Stimulated activated memory B cell treated with anti-CD40 and anti-IgM and Interleukin-4, amounts not matched to agents 10 μg/mL and 1 μg/mL and 100 μg/mL, for 72 hours (primary cell): ENCODE results near the gene SLC25A29.

ENCODE experiments used
- ATAC-seq: fragments of 150-1000 bp; cut with Tn5 transposase; 2 replicates; pipeline ENCODE4 v1.10.0; 2021
- H3K27ac Mint-ChIP-seq: one replicate; pipeline ENCODE4 v1.8.0; 2022; ENCODE audit warnings: mild to moderate bottlenecking, mixed read lengths
- H3K27me3 Mint-ChIP-seq: one replicate; pipeline ENCODE4 v1.8.0; 2022; ENCODE audit warnings: mixed read lengths
- H3K36me3 Mint-ChIP-seq: one replicate; pipeline ENCODE4 v1.8.0; 2022; ENCODE audit warnings: mixed read lengths
- H3K4me1 Mint-ChIP-seq: one replicate; pipeline ENCODE4 v1.8.0; 2022; ENCODE audit warnings: mixed read lengths
- H3K4me3 Mint-ChIP-seq: one replicate; pipeline ENCODE4 v1.8.0; 2022; ENCODE audit warnings: mild to moderate bottlenecking, moderate library complexity, mixed read lengths
- H3K9me3 Mint-ChIP-seq: one replicate; pipeline ENCODE4 v1.8.0; 2022; ENCODE audit warnings: mixed read lengths

SLC25A29 gene

DNA sequence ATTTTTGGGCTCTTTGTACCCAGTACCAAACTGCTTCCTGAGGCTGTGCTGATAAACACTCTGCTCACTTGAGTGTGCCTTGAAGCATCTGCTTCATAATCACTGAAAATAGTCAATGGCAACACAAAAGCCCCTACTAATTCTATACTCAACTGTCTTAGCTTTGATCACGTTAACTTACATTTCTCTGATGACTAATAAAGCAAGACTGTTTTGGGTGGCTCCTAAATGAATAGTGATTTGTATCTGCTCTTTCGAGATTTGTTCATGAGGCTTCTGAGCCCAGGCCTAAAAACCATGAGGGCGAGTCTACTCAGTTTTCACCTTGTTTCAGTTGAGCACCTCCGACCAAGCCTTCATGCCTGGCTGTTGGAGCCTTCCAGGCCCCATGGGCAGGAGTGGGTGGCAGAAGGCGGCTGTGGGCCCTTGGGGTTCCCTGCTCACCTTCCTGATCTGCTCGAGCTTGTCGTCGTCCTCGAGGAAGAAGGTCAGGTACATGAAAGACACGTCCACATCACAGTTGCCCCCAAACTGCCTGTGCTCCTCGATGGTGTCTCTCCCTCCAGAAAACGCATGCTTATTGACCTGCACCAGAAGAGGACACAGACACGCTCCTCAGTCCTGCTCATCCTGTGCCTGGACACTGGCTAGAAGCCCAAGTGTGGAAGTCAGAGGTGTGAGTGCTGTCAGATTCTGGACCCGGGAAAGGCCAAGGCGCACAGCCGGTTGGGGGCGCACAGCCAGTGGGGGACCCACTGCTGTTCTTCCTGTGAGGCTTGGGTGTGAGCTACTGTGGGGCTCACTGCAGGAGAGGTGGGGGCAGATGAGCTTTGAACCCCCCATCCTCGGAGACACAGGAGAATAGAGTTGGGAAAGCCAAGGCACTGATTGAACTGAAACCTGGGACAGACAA is 30.6 kb upstream of the SLC25A29 start:
- no peak for ATAC-seq
- Mint-ChIP-seq H3K27me3 (no peaks in the 10 kb centered on the region), H3K27ac (peak overlapping the region; percentile 58), H3K4me3 (no peak overlapping the region), H3K4me1 (peaks cover 41% of the 10 kb centered on the region), H3K36me3 (peaks cover 77% of the 10 kb centered on the region), H3K9me3 (no peaks in the 10 kb centered on the region)

DNA sequence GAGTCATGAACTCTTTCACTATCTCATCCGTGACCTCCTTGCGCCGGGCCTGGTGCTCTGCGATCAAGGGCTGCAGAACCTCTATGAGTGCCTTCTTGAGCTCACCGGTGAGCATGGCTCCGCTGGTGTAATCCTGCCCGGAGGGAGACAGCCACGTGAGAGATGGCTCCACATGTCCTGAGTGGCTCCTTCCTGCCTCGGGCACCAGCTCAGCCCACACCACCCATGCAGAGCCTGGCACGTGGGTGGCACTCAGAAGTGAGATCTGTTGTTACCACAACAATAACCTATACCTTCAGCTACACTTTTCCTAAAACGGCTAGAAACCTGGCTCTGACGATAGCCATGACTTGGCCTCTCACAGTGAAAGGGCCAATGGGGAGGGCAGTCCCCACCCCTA is 28.7 kb upstream of the SLC25A29 start:
- Mint-ChIP-seq H3K9me3 (no peaks in the 10 kb centered on the region), H3K36me3 (peaks cover 68% of the 10 kb centered on the region), H3K27me3 (no peaks in the 10 kb centered on the region), H3K4me1 (peaks cover 28% of the 10 kb centered on the region), H3K27ac (no peak overlapping the region), H3K4me3 (no peak overlapping the region)
- no peak for ATAC-seq

DNA sequence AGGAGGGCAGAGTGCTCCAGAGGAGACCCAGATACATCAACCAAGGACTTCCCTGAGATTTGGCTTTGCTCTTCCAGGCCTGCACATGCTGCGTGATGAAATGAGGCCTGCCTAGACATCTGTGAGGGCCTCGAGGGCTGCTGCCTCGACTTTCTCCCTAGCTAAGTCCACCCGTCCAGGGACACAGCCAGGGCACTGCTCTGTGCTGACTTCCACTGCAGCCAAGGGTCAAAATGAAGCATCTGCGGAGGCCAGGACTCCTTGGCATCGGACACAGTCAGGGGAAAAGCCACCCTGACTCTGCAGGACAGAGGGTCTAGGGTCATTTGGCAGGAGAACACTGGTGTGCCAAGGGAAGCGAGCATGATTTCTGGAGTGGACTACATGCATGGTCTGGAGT is 27.6 kb upstream of the SLC25A29 start:
- Mint-ChIP-seq H3K4me3 (no peak overlapping the region), H3K27ac (peak overlapping the region; percentile 62), H3K9me3 (no peaks in the 10 kb centered on the region), H3K27me3 (no peaks in the 10 kb centered on the region), H3K36me3 (peaks cover 57% of the 10 kb centered on the region), H3K4me1 (peaks cover 25% of the 10 kb centered on the region)
- no peak for ATAC-seq

DNA sequence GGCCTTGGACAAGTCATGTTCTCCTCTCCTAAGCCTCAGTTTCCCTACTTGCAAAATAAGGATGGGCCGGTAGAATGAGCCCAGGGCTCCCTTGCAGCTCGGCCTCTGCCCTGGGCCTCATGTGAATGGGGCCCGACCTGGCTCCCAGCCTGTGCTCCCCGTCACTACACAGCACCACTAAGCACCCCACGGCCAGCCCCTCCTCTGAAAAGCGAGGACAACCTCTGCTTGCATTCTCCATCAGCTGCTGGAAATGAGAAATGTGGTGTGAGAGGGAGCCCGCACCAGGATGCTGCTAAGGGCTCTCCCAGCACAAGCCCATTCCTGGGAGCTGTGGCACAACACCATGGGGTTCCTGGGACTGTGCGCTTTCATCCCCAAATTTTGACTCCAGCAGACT is 27.1 kb upstream of the SLC25A29 start:
- Mint-ChIP-seq H3K27ac (peak overlapping the region; percentile 62), H3K4me1 (peaks cover 25% of the 10 kb centered on the region), H3K36me3 (peaks cover 55% of the 10 kb centered on the region), H3K9me3 (no peaks in the 10 kb centered on the region), H3K4me3 (no peak overlapping the region), H3K27me3 (no peaks in the 10 kb centered on the region)
- no peak for ATAC-seq

DNA sequence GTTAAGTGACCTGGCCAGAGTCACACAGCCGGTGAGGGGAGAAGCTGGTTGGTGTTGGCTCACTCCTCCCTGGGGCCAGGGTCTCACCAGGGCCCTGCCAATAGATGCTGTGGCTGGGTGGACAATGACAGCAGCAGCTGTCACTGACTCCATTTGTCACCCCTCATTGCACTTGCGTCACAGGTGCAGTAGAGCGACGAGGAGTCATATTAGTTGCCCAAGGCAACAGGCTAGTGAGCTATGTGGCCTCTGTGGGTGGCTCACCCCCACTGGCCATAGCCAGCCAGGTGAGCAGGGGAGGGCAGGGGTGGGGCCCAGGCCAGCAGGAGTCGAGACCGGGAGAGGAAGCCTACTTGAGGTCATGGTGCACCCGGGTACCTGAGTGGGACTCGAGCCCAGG is 26.6 kb upstream of the SLC25A29 start:
- peaks cover 49% of the 10 kb centered on the region for H3K36me3 Mint-ChIP-seq
- peaks cover 25% of the 10 kb centered on the region for H3K4me1 Mint-ChIP-seq
- no peaks in the 10 kb centered on the region for H3K27me3 Mint-ChIP-seq
- peak; percentile 85 for ATAC-seq
- no peaks in the 10 kb centered on the region for H3K9me3 Mint-ChIP-seq
- H3K27ac Mint-ChIP-seq, result peak overlapping the region; percentile 62
- H3K4me3 Mint-ChIP-seq, result no peak overlapping the region

DNA sequence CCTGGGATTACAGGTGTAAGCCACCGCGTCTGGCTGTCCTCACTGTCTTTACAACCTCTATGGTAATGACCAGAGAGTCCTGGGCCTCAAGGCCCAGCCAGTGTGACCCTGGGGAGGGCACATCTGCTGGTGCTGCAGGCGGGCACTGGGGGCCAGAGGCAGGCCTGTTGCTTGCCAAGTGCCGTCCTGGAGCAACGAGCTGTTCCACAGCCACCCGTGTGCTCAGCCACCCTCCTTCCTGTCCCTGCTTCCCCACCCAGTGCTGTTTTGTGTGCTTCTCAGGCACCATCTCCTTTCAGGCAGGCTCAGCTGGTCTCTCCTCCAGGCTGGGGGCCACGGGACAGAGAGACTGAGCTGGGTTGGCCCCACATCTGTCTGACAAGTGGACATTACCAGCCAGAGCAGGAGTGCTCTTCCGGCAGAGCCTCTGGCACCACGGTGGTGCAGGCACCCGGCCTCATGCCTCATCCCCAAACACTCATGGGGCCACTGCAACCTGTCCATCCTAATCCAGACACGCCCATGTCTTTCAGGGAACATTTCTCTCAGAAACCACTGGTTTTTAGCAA is 25.9 kb upstream of the SLC25A29 start:
- H3K27ac Mint-ChIP-seq, result peak overlapping the region; percentile 62
- no peaks in the 10 kb centered on the region for H3K27me3 Mint-ChIP-seq
- no peak for ATAC-seq
- peaks cover 25% of the 10 kb centered on the region for H3K4me1 Mint-ChIP-seq
- no peak overlapping the region for H3K4me3 Mint-ChIP-seq
- H3K9me3 Mint-ChIP-seq, result no peaks in the 10 kb centered on the region
- H3K36me3 Mint-ChIP-seq, result peaks cover 43% of the 10 kb centered on the region

DNA sequence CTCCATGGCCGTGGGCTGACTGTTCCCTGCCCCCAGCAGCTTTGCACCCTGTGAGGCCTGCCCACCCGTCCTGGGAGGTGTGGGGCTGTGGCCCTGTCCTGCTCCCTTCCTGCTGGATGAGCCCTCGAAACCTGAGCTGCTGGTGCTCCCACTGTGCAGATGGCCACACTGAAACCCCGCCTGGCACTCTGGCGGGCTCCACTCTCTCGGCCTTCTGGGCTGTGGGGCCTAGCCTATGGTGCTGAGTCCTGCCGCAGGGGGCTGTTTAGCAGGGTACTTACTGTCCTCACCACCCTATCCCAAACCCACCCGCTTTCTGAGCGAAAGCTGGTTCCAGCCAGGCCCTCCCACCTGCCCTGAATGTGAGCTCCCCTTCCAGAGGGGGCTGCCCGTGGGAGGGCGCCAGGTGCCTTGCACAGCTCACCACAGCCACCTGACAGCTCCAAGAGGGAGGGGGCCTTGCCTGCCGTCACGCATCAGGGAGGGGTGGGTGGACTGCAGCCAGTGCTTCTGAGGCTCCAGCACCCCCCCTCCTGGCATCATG is 24.2 kb upstream of the SLC25A29 start:
- Mint-ChIP-seq H3K4me3 (no peak overlapping the region), H3K27ac (no peak overlapping the region), H3K36me3 (peaks cover 27% of the 10 kb centered on the region), H3K27me3 (no peaks in the 10 kb centered on the region), H3K4me1 (peaks cover 25% of the 10 kb centered on the region), H3K9me3 (no peaks in the 10 kb centered on the region)
- no peak for ATAC-seq

DNA sequence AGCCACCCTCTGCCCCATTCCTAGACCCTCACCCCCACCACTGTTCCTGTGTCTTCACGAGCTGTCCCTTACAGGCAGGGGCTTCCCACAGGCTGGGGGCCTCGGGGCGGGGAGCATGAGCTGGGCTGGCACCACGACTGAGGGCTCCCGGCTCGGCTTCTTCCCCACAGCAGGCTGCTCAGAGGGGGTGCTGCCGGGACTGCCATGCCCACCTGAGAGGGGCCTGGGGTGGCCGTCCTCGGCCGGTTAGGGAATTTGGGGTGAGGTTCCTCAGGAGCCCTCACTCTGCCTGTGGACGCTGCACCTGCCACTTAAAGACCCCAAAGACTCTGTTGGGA is 23.7 kb upstream of the SLC25A29 start:
- peaks cover 25% of the 10 kb centered on the region for H3K4me1 Mint-ChIP-seq
- peaks cover 23% of the 10 kb centered on the region for H3K36me3 Mint-ChIP-seq
- H3K9me3 Mint-ChIP-seq, result no peaks in the 10 kb centered on the region
- no peak overlapping the region for H3K27ac Mint-ChIP-seq
- no peaks in the 10 kb centered on the region for H3K27me3 Mint-ChIP-seq
- H3K4me3 Mint-ChIP-seq, result no peak overlapping the region
- ATAC-seq, result no peak

DNA sequence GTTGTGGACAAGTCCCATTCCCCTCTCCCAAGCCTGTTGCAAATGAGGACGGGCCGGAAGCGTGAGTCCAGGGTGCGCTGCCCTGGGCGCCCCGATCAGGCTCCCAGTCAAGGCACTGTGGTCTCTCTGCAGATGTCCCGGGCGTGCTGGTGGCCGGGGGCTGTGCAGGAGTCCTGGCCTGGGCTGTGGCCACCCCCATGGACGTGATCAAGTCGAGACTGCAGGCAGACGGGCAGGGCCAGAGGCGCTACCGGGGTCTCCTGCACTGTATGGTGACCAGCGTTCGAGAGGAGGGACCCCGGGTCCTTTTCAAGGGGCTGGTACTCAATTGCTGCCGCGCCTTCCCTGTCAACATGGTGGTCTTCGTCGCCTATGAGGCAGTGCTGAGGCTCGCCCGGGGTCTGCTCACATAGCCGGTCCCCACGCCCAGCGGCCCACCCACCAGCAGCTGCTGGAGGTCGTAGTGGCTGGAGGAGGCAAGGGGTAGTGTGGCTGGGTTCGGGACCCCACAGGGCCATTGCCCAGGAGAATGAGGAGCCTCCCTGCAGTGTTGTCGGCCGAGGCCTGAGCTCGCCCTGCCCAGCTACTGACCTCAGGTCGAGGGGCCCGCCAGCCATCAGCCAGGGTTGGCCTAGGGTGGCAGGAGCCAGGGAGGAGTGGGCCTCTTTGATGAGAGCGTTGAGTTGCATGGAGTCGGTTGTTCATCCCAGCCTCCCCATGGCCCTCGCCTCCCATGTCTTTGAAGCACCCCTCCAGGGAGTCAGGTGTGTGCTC is 23.2 kb upstream of the SLC25A29 start:
- no peak overlapping the region for H3K27ac Mint-ChIP-seq
- H3K36me3 Mint-ChIP-seq, result peaks cover 18% of the 10 kb centered on the region
- no peaks in the 10 kb centered on the region for H3K9me3 Mint-ChIP-seq
- no peak for ATAC-seq
- H3K4me1 Mint-ChIP-seq, result peaks cover 25% of the 10 kb centered on the region
- H3K27me3 Mint-ChIP-seq, result no peaks in the 10 kb centered on the region
- H3K4me3 Mint-ChIP-seq, result no peak overlapping the region

DNA sequence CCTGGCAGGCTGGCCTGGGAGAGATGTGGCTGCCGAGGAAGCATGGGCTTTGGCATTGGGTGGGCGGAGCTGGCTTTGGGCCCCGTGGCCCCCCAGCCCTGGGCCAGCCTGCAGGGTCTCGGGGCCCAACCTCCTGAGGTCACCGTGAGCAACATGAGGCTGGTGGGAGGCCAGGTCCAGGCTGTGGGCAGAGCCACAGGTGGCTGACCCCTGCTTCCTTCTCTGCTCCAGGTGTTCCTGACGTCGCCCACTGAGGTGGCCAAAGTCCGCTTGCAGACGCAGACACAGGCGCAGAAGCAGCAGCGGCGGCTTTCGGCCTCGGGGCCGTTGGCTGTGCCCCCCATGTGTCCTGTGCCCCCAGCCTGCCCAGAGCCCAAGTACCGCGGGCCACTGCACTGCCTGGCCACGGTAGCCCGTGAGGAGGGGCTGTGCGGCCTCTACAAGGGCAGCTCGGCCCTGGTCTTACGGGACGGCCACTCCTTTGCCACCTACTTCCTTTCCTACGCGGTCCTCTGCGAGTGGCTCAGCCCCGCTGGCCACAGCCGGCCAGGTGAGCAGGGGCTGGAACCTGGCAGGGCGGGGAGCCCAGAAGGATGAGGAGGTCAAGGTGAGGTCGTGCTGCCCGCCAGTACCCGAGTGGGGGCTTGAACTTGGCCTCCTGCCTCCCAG is 22.4 kb upstream of the SLC25A29 start:
- no peak for ATAC-seq
- H3K27me3 Mint-ChIP-seq, result no peaks in the 10 kb centered on the region
- no peak overlapping the region for H3K27ac Mint-ChIP-seq
- no peaks in the 10 kb centered on the region for H3K9me3 Mint-ChIP-seq
- peaks cover 11% of the 10 kb centered on the region for H3K36me3 Mint-ChIP-seq
- peaks cover 20% of the 10 kb centered on the region for H3K4me1 Mint-ChIP-seq
- H3K4me3 Mint-ChIP-seq, result no peak overlapping the region

DNA sequence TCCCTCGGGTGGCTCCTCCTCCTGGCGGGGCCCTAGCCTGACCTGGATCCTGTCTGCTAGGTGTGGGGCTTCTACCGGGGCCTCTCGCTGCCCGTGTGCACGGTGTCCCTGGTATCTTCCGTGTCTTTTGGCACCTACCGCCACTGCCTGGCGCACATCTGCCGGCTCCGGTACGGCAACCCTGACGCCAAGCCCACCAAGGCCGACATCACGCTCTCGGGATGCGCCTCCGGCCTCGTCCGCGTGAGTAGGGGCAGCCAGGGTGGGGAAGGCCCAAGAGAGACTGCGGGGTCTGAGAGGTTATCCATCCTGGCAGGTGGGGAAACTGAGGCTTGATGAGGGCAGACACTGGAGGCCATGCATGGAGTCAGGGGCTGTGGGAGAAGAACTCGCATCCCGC is 20.9 kb upstream of the SLC25A29 start:
- H3K9me3 Mint-ChIP-seq, result no peaks in the 10 kb centered on the region
- H3K4me1 Mint-ChIP-seq, result peaks cover 10% of the 10 kb centered on the region
- peaks cover 6% of the 10 kb centered on the region for H3K36me3 Mint-ChIP-seq
- ATAC-seq, result no peak
- no peak overlapping the region for H3K27ac Mint-ChIP-seq
- H3K27me3 Mint-ChIP-seq, result no peaks in the 10 kb centered on the region
- H3K4me3 Mint-ChIP-seq, result no peak overlapping the region

DNA sequence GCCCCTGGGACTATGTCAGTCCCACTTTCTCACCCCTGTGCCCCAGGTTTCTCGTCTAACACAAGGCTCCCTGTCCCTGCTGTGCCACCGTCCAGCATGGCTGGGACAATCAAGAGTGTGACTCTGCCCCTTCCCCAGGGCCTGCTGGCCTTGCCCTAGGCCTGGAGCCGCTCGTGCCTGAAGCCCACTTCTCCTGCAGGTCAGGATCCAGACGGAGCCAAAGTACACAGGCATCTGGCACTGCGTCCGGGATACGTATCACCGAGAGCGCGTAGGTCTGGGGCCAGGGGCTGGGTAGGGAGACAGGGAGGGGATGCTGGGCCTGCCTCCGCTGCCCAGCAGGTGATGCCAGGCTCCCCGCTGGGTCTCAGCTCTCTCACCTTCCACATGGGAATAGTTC is 19.7 kb upstream of the SLC25A29 start:
- ATAC-seq, result no peak

DNA sequence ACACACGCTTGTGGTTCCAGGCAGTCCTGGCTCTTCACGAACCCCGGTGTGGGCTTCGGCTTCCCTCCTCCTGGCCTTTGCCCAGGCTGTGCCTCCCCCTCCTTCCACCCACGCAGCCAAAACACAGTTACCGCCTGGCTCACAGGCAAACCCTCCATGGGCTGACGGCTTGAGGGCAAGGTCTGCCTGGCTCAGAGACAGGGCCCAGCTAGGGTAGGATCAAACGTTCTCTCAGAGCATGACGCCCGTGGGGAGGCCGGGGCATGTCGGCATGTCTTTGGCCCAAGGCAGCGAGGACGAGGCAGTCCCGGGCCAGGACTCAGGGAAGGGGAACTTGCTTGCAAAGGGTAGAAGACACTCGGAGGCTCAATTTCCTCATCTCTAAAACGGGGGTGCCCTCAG is 19.0 kb upstream of the SLC25A29 start:
- Mint-ChIP-seq H3K27ac (no peak overlapping the region), H3K36me3 (no peaks in the 10 kb centered on the region), H3K4me3 (no peak overlapping the region), H3K27me3 (no peaks in the 10 kb centered on the region), H3K4me1 (no peaks in the 10 kb centered on the region), H3K9me3 (no peaks in the 10 kb centered on the region)
- ATAC-seq, result no peak

More for the DNA sequence above, 19.7 kb upstream of the SLC25A29 start:
- Mint-ChIP-seq H3K4me3 (no peak overlapping the region), H3K27ac (no peak overlapping the region), H3K4me1 (peaks cover 2% of the 10 kb centered on the region), H3K9me3 (no peaks in the 10 kb centered on the region), H3K36me3 (peaks cover under 1% of the 10 kb centered on the region), H3K27me3 (no peaks in the 10 kb centered on the region)

DNA sequence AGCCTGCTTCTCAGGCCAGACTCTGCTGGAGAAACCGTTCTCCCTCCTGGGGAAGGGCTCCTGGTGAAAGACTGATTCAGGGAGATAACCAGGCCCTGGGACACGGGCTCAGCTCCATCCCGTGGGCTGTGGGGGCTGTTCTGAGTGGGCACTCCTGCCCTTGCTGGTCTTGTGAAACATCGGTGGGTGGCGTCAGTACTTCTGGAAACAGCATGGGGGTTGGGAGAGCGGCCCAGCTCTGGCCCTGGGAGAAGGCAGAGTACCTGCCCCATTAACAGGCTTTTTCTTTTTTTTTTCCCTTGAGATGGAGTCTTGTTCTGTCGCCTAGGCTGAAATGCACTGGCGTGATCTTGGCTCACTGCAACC is 17.7 kb upstream of the SLC25A29 start:
- Mint-ChIP-seq H3K9me3 (no peaks in the 10 kb centered on the region), H3K4me1 (no peaks in the 10 kb centered on the region), H3K36me3 (no peaks in the 10 kb centered on the region), H3K27me3 (no peaks in the 10 kb centered on the region), H3K4me3 (no peak overlapping the region), H3K27ac (no peak overlapping the region)
- no peak for ATAC-seq
